HG03175 (cell line): ENCODE data around the gene INHBB.
A peak's percentile ranks its signal among the peaks of the same experiment; 100 is the strongest.
"Not testable (repeated sequence)": the region's sequence is repeated elsewhere in the genome, so short reads cannot be mapped to it uniquely, and the experiment has no call there.

ENCODE experiments used
- ATAC-seq: cut with Tn5 transposase; IDR thresholded peaks from one replicate; pipeline ENCODE4 v1.9.1; 2021; ENCODE audit warnings: mild to moderate bottlenecking, moderate library complexity; ENCODE audit not compliant: unreplicated experiment

INHBB gene

GRCh38 chr2:120346026-120346666 is at the start of gene INHBB:
INHBB (plus strand) TSS chr2:120346136; CDS start chr2:120346189, 53 bp downstream.
- no peak for ATAC-seq

DNA sequence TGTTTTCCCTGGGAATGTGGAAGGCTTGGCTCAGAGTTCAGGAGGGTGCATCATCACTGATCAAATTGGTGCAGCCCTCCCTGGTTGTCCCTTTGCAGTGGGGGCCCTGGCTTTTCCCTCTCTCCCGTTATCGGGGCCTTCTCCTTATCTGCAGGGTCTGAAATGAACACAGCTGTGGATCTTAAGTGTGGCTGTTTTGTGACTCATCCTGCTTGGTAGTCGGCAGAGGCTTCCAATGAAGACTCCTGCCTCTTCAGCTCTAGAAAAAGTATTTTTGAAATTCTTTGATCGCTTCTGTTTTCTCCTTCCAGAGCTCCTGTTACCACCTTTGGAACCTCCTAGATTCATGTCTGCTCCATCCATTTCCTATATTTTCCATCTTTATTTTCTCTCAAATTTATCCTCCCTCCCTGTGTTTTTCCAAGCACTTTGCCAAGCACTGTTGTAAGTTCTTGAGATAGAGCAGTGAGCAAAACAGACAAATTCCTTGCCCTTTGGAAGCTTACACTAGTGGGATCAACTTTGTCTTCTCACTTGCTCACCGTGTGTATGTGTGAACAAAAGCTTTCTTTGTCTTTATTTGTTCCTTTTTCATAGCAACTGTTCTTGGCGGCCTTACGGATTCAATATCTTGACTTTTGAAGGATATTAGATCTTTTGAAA is 47.6 kb upstream of the INHBB start:
- no peak for ATAC-seq

DNA sequence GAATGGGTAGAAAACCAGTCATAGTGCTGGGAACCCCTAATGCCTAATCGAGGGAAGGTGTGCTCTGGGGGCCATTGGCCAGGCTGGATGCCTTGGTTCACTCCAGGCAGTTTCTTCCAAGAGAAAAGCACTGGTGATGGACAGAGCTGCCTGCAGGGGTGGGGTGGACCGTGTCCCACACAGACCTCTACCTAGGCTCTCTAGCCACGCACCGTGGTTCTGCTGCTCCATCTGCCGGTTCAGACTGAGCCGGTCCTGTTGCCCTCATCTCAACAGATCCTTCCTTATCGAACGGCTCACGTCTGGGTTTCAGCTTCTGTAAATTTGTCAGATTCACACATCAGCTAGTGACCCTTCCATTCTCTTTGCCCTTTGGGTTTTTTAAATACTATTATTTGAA is 46.9 kb upstream of the INHBB start:
- ATAC-seq, result no peak

- no peak for ATAC-seq
Measured at GRCh38 chr2:120299561-120299960, 46.4 kb upstream of the INHBB start.

DNA sequence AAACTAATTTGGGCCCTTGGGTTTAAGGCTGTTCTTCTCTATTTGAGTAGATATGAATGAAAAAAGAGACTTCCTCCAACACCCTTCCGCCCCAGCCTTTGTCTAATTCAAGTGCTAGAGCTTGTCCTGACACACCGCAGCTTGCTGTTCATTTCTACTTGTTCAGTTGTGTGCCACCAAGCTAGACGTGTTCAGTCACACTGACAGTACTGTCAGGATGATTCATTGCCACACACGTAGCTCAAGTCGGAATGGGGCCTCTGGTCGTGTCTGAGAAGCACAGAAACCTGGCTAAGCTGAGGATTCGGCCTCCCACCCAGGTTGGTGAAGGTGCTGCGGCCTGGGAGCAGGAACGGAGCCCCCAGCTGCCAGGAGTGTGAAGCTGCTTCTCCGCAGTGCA is 45.6 kb upstream of the INHBB start:
- ATAC-seq, result no peak

GRCh38 chr2:120301284-120301683 is 44.7 kb upstream of the INHBB start:
- no peak for ATAC-seq

DNA sequence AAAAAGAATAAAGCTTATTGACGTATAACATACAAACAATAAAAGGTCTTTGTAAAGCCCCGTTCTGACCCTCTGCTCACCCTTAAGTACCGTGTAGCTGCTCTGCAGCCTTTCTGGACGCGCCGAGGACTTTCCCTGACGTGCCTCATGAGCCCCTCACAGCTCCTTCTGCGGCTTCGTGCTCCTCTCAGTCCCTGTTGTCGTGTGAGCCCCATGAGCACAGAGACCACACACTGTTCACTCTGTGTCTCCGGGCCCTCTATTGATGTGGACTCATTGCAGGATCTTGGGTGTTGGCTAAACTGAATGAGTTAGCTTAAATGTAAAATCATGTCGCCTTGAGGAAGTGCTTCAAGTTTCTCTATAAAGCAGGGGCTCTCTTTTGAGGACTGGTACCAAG is 43.6 kb upstream of the INHBB start:
- ATAC-seq, result no peak

DNA sequence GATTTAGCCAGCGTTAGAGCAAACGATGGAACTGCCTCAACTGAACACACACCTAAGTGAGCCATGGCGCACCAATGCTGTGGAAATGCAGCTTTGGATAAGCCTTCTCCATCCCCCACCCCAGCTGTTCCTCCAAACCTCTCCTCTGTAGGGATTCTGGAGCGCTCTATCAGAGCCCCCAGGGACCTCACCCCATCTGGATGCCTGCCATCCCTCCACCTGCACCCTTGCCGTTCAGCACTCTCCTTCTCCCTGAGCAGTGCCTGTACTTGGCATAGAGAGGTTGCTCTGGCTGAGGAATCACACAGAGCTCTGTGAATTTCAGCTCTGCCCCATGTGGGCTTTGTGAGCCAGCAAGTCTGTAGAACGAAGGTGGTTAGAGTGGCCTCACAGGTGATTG is 42.8 kb upstream of the INHBB start:
- ATAC-seq, result no peak

GRCh38 chr2:120305296-120305695 is 40.6 kb upstream of the INHBB start:
- ATAC-seq, result no peak

DNA sequence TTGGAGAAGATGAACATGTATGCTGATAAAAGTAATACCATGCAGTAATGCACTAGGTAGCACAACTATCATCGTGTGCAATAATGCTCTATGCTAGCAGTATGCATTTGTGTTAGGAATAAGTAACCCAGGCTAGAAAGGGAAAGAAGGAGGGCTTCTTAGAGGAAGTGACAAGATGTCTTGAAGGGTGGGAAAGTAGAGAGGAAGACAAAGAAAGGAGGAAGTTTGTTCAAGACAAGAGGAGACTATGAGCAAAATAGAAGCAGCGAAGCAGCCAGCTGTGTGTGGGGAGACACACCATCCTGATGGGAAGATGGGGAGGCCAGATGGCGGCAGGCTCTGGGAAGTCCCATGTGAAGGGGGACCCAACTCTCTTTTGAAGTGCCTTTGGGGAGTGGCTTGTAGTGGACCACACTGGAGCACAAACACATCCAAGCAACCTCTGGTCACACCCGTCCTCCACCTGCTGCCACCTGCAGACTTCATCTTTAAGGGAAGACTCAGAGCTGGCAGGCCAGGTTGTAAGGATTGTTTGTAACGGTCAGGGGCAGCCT is 39.9 kb upstream of the INHBB start:
- no peak for ATAC-seq

GRCh38 chr2:120307482-120307881 is 38.5 kb upstream of the INHBB start:
- ATAC-seq, result no peak

DNA sequence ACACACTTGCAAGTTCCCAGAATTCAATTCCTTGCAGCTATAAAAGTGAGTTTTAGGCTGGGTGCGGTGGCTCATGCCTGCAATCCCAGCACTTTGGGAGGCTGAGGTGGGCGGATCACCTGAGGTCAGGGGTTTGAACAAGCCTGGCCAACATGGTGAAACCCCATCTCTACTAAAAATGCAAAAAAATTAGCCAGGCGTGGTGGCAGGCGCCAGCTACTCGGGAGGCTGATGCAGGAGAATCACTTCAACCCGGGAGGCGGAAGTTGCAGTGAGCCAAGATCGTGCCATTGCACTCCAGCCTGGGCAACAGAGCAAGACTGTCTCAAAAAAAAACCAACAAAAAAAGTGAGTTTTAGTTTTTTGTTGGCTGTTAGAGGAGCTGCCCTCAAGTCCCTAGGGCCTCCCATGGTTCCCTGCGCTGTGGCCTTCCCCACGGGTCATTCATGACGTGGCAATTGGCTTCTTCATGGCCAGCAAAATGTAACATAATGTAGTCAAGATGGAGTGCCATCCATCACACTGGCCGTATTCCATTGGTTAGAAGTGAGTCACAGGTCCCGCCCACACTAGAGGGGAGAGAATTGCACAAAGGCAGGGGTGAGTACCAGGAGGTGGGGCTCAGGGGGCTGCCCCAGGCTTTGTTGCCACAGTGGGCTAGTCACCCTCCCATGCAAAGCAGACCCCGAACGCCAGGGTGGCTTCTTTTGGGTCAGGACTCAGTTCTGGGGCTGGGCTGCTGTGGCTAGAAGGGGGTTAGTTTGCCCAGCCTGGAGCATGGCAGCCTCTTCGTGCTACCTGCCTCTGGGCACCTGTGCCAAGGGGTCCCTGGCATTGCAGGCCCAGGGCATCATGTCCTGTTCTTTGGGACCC is 37.7 kb upstream of the INHBB start:
- ATAC-seq, result peak; percentile 49

DNA sequence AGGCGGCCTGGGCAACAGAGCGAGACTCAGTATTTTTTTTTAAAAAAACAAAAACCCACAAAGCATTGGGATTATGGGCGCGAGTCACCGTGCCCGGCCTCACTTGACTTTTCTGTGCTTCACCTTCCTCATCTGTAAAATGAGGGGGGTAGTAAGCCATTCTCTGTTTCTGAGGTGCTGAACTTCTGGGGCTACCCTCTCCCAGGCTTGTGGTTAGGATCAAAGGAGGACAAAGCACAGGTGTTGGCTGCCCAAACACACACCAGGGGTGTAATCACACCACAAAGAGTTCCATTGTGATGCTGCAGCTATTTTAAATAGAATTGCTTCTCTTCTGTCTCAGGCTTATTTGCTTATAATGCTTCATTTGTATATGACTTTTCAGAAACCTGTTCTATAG is 35.8 kb upstream of the INHBB start:
- ATAC-seq, result peak; percentile 33

DNA sequence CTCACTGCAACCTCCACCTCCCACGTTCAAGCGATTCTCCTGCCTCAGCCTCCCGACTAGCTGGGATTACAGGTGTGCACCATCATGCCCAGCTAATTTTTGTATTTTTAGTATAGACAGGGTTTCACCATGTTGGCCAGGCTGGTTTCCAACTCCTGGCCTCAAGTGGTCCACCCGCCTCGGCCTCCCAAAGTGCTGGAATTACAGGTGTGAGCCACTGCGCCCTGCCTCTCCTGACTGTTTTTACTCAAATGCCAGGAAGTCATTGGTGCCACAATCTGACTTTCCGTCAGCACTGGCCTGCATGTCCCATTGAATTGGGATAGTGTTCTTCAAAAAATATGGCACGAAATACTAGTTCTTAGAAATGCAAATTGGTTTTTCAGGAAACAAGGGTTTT is 35.1 kb upstream of the INHBB start:
- not testable (repeated sequence) for ATAC-seq

DNA sequence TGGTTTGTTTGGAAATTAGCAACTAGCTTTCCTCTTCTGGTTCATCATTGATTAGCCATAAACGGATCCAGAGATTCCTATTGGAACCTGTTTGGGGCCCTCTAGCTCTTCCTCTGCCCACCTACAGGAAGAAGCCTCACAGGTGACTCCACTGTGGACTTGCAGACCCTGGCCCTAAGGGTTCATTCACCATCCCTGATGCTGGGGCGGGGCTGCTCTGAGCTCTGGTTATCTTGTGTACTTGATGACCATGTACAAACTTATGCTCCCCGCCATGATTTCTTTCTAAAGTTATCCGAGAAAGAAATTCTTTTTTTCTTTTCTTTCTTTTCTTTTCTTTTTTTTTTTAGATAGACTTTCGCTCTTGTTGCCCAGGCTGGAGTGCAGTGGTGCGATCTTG is 33.9 kb upstream of the INHBB start:
- ATAC-seq, result no peak

- ATAC-seq, result peak; percentile 58
Measured at GRCh38 chr2:120312860-120313694, 32.9 kb upstream of the INHBB start.

DNA sequence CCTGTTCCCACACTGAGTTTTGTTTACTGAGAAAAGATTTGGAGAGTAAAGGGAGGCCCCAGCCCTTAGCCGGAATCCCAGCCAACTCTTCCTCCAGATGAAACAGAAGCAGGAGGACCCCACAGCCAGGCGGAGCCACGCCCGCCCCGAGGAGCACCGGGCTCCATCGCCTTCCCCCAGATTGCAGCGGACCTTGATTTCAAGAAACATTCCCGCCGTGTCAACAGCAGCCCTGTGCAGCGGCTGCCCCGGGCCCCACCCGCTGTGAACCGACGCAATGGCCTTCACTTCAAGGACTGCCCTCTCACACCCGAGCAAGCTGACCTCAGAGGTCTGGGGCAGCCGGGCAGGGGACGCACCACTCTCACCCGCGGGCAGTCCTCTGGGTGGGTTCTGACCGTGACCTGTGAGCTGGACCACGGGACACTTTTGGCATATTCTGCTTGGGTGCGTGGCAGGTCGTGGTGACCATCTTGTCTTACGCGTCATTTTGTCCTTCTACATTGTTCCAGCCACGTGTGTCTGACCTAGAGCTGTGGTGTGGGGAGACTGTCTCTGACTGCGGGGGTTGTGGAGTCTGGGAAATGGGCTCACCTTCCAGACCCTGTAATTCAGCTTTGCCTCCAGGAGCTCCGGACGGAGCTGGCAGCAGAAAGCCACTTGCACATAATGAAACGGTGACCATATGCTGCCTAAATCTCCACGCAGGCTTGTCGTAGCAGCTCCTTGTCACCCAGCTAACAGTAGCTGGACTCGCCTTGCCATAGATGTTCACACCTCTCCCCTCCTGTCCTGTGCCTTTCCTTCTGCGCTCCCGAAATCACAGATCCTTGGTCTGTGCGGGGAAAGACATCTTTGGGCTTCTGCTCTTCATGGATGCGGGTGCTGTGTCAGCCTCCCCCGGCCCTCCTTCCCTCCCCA is 32.0 kb upstream of the INHBB start:
- no peak for ATAC-seq

DNA sequence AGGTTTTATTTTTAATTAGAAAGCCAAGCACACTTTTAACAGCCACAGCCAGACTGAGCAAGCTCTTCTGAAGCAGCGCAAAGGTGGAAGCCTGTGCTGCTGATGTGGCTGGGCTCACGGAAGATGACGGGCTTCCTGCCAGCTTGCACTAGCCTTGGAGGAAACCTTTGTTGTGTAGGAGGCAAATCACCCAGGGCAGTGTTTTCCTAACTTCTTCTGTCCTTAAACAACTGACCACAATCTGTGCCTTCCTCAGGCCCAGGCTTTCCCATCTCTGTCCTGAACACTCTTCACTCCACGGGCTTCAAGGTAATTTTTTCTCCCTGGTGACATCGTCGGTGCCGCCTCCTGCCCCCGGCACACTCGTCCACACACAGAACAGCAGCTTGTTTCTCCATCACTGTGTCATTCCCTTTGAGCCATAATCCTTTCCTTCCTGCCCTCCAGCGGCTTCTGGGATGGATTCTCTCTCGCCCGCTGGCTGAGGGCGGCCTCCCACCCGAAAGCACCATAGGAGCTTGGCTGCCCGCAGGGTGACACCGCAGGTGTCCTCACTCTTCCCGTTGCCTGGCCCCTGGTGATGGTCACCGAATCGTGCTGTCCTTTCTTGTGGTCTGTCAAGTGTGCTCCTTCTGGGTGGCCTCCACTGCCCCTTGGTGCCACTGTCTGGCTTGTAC is 31.1 kb upstream of the INHBB start:
- ATAC-seq, result no peak
